HG03097 (cell line): Measurements from ENCODE around the gene DXO.
"Not testable (repeated sequence)": the region's sequence is repeated elsewhere in the genome, so short reads cannot be mapped to it uniquely, and the experiment has no call there.

ENCODE experiments used
- ATAC-seq: cut with Tn5 transposase; IDR thresholded peaks from one replicate; pipeline ENCODE4 v1.9.1; 2021; ENCODE audit not compliant: unreplicated experiment, low FRiP score

The DXO gene

GRCh38 chr6:31932137-31932536 lies 39.8 kb downstream of the DXO start:
- ATAC-seq = not testable (repeated sequence)

GRCh38 chr6:31930962-31931361 lies 41.0 kb downstream of the DXO start:
- ATAC-seq = no peak

- no peak for ATAC-seq
These were observed 43.3 kb downstream of the DXO start for GRCh38 chr6:31928672-31928939.

- no peak for ATAC-seq
These were observed 43.9 kb downstream of the DXO start for GRCh38 chr6:31927863-31928671.

GRCh38 chr6:31927242-31927862 lies 44.6 kb downstream of the DXO start, which contains the start of gene C2:
C2 (plus strand) TSS chr6:31927717; CDS start chr6:31927753, 36 bp downstream.
- ATAC-seq = no peak

- ATAC-seq = no peak
These were observed 49.0 kb downstream of the DXO start for GRCh38 chr6:31922942-31923341.

GRCh38 chr6:31920811-31921210 lies 51.1 kb downstream of the DXO start:
- ATAC-seq = no peak
